Measurements from ENCODE around the gene ZNF567.

The ZNF567 gene

GRCh38 chr19:36672368-36672767 is 15.0 kb upstream of the ZNF567 start:
- DNase-seq (ENCODE audit: low read depth), result no peak
- H3K4me3 ChIP-seq (ENCODE audit: low read depth, low read length), result no peak overlapping the region
- TF ChIP-seq CTCF (IDR thresholded peaks at IDR 0.05; ENCODE audit: control insufficient read depth, extremely low read depth, insufficient read depth), result no peak

- no peak overlapping the region for H3K4me3 ChIP-seq (ENCODE audit: low read depth, low read length)
- TF ChIP-seq CTCF (IDR thresholded peaks at IDR 0.05; ENCODE audit: control insufficient read depth, extremely low read depth, insufficient read depth), result no peak
- DNase-seq (ENCODE audit: low read depth), result no peak
Measured at GRCh38 chr19:36674201-36674600, 13.2 kb upstream of the ZNF567 start.

GRCh38 chr19:36679455-36679854 is 8.0 kb upstream of the ZNF567 start:
- no peak for TF ChIP-seq CTCF (IDR thresholded peaks at IDR 0.05; ENCODE audit: control insufficient read depth, extremely low read depth, insufficient read depth)
- DNase-seq (ENCODE audit: low read depth), result no peak
- H3K4me3 ChIP-seq (ENCODE audit: low read depth, low read length), result no peak overlapping the region

- TF ChIP-seq CTCF (IDR thresholded peaks at IDR 0.05; ENCODE audit: control insufficient read depth, extremely low read depth, insufficient read depth), result no peak
- H3K4me3 ChIP-seq (ENCODE audit: low read depth, low read length), result peak overlapping the region; percentile 99
- DNase-seq (ENCODE audit: low read depth), result no peak
Measured at GRCh38 chr19:36685835-36686234, 1.6 kb upstream of the ZNF567 start.

- DNase-seq (ENCODE audit: low read depth), result no peak
- no peak for TF ChIP-seq CTCF (IDR thresholded peaks at IDR 0.05; ENCODE audit: control insufficient read depth, extremely low read depth, insufficient read depth)
- H3K4me3 ChIP-seq (ENCODE audit: low read depth, low read length), result peak overlapping the region; percentile 99
Measured at GRCh38 chr19:36686365-36687213, 823 bp upstream of the ZNF567 start.

GRCh38 chr19:36688058-36688457 is 646 bp downstream of the ZNF567 start:
- H3K4me3 ChIP-seq (ENCODE audit: low read depth, low read length), result peak overlapping the region; percentile 99
- DNase-seq (ENCODE audit: low read depth), result no peak
- no peak for TF ChIP-seq CTCF (IDR thresholded peaks at IDR 0.05; ENCODE audit: control insufficient read depth, extremely low read depth, insufficient read depth)

- TF ChIP-seq CTCF (IDR thresholded peaks at IDR 0.05; ENCODE audit: control insufficient read depth, extremely low read depth, insufficient read depth), result no peak
- DNase-seq (ENCODE audit: low read depth), result no peak
- no peak overlapping the region for H3K4me3 ChIP-seq (ENCODE audit: low read depth, low read length)
Measured at GRCh38 chr19:36707134-36707533, 19.7 kb downstream of the ZNF567 start.
